GM19099 (cell line): ENCODE data around the gene GTF2F2.

ENCODE experiments used
- POLR2A ChIP-seq: IDR thresholded peaks from 3 replicates; pipeline ENCODE4 v1.6.1; 2011; ENCODE audit warnings: low read depth; ENCODE audit not compliant: insufficient read length; ENCODE audit errors: extremely low read depth

Gene GTF2F2

GRCh38 chr13:45180713-45181601, 60.6 kb downstream of the GTF2F2 start:
- TF ChIP-seq POLR2A = no peak

DNA sequence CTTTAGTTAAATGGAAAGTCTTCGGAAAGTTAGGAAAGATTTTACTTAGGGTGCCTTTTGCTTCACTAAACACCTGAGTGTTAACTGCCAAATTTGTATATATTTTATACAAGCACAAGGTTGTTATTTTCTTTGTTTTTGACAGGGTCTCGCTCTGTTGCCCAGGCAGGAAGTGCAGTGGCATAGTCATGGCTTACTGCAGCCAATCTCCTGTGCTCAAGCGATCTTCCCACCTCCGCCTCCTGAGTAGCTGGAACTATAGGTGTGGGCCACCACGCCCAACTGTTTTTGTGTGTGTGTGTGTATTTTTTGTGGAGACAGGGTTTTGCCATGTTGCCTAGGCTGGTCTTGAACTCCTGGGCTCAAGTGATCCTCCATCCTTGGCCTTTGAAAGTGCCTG, 64.4 kb downstream of the GTF2F2 start:
- no peak for TF ChIP-seq POLR2A

DNA sequence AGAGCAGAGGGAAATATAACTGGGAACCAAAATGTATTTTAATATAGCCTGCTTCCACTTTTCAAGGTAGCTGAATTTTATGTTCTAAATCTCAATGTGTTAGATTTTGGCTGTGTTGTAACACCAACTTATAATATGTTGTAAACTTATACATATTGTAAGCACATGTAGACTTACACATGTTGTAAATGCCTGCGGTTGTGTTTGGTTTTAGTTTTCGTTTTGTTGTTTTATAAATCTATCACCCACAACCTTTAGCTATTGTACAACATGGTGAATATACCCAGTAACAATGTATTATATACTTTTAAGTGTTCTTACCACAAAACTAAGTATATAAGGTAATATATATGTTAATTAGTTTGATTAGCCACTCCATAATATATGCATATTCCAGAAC, 65.0 kb downstream of the GTF2F2 start:
- TF ChIP-seq POLR2A = no peak

DNA sequence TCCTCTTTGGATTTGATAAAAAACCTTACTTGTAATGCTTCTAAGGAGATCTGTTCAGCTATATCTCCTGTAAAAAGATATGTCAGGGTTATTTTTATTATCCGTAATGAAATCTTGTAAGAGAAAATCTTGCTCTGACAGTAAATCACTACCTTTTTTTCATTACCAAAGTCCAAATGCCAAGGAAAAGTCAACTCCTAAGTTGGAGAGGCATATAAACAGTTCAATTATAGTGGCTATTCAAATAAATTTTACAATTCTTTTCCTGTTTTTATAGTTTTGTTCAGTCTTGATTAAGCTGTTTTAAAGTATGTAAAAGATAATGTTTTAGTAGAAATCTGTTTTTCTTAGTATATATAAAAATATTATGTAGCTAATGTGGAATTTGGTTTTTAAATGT, 71.6 kb downstream of the GTF2F2 start:
- no peak for TF ChIP-seq POLR2A

DNA sequence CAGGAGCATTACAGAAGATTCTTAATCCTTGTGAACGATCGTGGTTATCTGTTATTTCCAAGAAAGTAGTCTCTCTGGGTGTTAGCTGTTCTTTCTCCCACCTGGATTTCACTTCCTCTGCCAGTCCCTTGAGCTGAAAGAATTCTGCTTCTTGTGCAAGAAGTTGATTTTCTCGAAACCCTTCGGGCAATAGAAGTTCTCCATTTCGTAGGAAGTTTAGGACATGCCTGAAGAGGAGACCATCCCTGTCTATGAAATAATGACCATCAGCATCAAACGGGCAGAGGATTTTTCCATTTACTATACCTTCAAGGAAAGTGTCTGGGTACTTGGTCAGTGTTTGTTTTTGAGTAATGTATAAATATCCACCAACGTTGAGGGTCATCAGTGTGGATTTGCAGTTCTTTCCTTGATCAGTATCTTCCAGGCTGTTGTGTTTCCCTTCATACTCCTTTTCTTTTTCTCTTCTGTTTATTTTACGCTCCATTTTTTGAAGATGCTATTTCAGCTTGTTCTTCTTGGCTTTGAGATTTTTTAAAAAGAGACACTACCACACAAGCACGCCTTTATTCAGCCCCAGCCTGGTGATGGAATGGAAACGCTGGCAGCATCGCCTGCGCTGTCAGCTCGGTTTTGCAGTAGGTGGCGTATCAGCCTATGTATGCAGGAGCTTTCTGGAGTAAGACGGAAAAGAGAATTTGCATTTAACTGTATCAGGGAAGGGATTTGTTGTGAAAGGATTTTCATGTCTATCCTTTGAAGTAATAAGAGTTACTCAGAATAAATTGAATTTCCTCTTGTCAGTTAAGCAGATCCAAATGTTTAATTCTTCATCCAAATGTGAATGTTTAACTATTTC, 74.0 kb downstream of the GTF2F2 start:
- TF ChIP-seq POLR2A = no peak

DNA sequence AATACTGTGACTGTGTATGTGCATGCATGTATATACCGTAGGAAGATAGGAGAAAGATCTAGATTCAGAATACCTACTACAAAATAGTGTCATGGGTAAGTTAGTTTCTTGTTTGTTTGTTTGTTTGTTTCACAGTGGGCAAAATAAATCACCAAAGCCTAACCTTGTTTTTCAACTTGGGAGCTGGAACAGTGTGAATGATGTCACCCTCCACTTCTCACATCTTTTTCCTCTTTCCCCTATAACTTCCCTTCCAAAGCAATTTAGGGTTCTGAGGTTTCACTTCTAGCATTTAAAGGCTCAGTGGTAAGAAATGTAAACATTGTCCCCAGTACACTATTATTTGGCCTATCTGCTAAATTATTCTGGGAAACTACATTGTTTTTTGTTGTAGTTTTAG, 75.1 kb downstream of the GTF2F2 start:
- TF ChIP-seq POLR2A = no peak

- TF ChIP-seq POLR2A = no peak
Measured at GRCh38 chr13:45196096-45196495, 75.8 kb downstream of the GTF2F2 start.

DNA sequence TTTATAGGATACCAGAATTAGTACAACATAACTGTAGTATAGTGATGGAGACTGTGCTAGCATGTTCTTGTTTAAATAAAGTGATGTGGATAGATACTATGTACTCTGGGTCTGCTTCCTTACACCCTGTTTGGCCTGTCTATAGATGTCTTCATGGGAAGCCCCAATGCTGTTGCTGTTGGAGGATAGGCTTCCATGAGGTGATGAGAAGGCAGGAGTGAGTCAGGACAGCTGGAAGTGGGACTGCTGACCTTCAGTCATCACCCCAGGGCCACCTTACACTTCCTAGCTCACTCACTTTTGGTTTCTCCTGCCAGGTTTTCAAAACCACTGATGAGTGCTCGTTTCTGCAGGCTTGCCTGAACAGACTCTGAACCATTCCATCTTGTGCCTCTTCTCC, 76.3 kb downstream of the GTF2F2 start:
- TF ChIP-seq POLR2A = no peak

DNA sequence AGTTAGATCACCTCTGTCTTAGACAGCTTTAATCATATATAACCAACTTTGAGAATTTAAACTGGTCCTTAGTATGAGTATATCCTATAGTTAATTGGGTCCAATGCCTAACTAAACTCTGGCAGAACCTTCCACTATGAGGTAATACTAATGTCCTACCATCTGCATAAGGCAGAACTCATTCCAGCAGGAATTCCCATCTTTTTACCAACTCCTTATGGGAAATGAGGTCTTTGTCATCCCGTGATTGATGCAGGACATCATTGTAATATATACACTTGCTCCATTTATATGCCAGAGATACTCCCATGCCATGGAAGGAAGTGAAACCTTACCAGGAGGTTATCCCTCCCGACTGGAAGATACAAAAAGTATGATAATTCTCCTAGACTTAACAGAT, 77.7 kb downstream of the GTF2F2 start:
- TF ChIP-seq POLR2A = no peak

DNA sequence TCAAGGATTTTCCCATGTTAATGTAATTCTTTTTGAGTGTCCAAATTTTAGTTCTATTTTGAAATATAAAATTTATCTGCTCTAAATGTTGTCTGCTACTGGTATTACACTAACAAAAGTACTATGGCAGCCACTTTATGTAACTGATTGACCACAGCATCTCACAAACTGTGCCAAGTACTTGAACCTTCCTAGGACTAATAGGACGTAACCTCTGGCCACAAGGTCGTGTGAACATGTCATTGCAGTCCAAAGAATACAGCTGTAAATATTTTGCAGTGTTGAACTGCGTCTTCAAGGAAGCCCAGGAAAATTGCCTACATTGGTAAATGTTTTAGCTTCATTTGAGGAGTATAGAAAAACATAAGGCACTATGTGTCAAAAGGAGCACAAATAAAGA, 78.6 kb downstream of the GTF2F2 start:
- no peak for TF ChIP-seq POLR2A

GRCh38 chr13:45199711-45200110, 79.4 kb downstream of the GTF2F2 start:
- TF ChIP-seq POLR2A = no peak

GRCh38 chr13:45200701-45201232, 80.5 kb downstream of the GTF2F2 start, which contains the start of gene KCTD4:
KCTD4 (minus strand) TSS chr13:45201045; CDS start chr13:45194567, 6,478 bp downstream.
- TF ChIP-seq POLR2A = no peak

GRCh38 chr13:45205124-45205523, 84.8 kb downstream of the GTF2F2 start:
- TF ChIP-seq POLR2A = no peak

DNA sequence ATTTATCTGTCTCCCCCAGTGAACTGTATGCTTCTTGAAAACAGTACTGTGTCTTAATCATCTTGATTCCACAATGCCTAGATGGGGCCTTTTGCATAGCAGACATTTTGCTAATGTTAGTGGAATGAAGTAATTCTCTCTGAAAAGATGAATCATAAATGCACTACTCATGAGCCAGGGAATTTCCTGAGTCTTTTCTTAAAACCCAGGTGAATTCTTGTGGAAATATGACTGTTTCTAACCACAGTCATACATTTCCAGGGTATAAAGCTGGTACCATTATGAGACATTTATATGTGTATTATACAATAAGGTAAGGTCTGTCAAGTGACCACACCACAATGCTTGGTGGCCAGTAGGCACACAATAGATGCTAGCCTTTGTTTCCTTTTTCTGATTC, 86.0 kb downstream of the GTF2F2 start:
- no peak for TF ChIP-seq POLR2A

DNA sequence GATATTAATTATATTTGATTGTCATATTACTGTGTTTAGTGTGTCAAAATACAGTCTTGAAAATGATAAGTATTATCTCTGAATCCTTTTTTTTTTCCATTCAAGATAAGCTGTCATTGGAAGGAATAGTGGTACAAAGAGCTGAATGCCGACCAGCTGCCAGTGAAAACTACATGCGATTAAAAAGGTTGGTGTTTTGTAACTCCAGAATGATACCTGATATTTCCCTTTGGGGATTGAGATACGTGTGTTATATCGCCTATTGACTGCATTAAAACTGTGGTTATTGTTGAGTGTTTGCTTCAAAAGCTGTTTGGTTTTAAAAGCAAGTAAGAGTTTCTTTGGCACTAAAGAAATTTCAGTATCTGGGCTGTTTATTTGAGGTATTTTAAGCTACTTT, 87.0 kb downstream of the GTF2F2 start:
- TF ChIP-seq POLR2A = no peak
